T-helper 9 cell (primary cell): ENCODE measurements around the gene PIEZO2.
"Not testable (repeated sequence)": the region's sequence is repeated elsewhere in the genome, so short reads cannot be mapped to it uniquely, and the experiment has no call there.

Experiments
- DNase-seq: peaks from one replicate; pipeline ENCODE4 v3.0.0-alpha.2; 2020

Gene PIEZO2

GRCh38 chr18:10663750-10664149, 485.6 kb downstream of the PIEZO2 start:
- no peak for DNase-seq

- DNase-seq, result no peak
Observed at GRCh38 chr18:10661317-10661716, 488.1 kb downstream of the PIEZO2 start.

GRCh38 chr18:10660179-10660884, 489.0 kb downstream of the PIEZO2 start:
- no peak for DNase-seq

- DNase-seq, result no peak
Observed at GRCh38 chr18:10659594-10659993, 489.8 kb downstream of the PIEZO2 start.

- no peak for DNase-seq
Observed at GRCh38 chr18:10659000-10659399, 490.4 kb downstream of the PIEZO2 start.

- not testable (repeated sequence) for DNase-seq
Observed at GRCh38 chr18:10644003-10644402, 505.4 kb downstream of the PIEZO2 start.

GRCh38 chr18:10642915-10643524, 506.3 kb downstream of the PIEZO2 start:
- DNase-seq, result not testable (repeated sequence)

GRCh38 chr18:10638539-10638885, 510.9 kb downstream of the PIEZO2 start:
- not testable (repeated sequence) for DNase-seq

GRCh38 chr18:10637858-10638538, 511.4 kb downstream of the PIEZO2 start:
- DNase-seq, result not testable (repeated sequence)

GRCh38 chr18:10629076-10629475, 520.3 kb downstream of the PIEZO2 start:
- not testable (repeated sequence) for DNase-seq

GRCh38 chr18:10626606-10627213, 522.7 kb downstream of the PIEZO2 start:
- DNase-seq, result not testable (repeated sequence)

- not testable (repeated sequence) for DNase-seq
Observed at GRCh38 chr18:10623606-10624005, 525.8 kb downstream of the PIEZO2 start.

GRCh38 chr18:10622982-10623381, 526.4 kb downstream of the PIEZO2 start:
- not testable (repeated sequence) for DNase-seq

- DNase-seq, result not testable (repeated sequence)
Observed at GRCh38 chr18:10620670-10621329, 528.6 kb downstream of the PIEZO2 start.
